ENCODE data around the gene GFY. TPM values are rescaled to one million over a fixed set of nuclear protein-coding genes. Genes with fewer than 3 reads are reported as not detected.

The GFY gene
- total and polyA plus RNA-seq, 10 donors: not detected

DNA sequence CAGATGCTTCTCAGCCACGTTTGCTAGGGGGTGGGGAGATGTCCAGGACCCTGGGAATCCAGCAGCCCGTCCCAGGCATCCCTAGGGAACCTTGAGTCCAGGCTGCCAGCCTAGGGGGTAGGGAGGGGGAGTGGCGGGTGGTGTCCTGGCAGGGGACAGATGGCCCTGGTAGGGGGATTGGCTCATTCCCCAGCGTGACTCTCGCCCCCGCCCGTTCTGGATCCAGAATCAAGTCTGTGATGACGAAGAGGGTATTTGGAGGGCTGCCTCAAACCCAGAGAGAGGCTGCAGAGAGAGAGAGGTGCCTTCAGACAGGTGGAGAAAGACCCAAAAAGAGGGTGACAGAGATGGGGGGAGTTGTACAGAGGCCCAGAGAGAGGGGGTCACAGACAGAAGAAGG lies 12.0 kb downstream of the GFY start:
- Histone ChIP-seq H3K9me3 (no peaks in the 10 kb centered on the region), H3K4me1 (peaks cover 0 to 40% (median 23%) of the 10 kb centered on the region in 6 donors), H3K36me3 (no peaks in the 10 kb centered on the region), H3K27me3 (replicated peaks in 1 of 7) (peaks cover 9 to 100% (median 98%) of the 10 kb centered on the region in 7 donors), H3K27ac (no peak overlapping the region), H3K4me3 (no peak overlapping the region)
- TF ChIP-seq POLR2AphosphoS5 (IDR thresholded peaks at IDR 0.05) (no peak), POLR2A (IDR thresholded peaks at IDR 0.05) (no peak)
- TF ChIP-seq, protein P1, sequence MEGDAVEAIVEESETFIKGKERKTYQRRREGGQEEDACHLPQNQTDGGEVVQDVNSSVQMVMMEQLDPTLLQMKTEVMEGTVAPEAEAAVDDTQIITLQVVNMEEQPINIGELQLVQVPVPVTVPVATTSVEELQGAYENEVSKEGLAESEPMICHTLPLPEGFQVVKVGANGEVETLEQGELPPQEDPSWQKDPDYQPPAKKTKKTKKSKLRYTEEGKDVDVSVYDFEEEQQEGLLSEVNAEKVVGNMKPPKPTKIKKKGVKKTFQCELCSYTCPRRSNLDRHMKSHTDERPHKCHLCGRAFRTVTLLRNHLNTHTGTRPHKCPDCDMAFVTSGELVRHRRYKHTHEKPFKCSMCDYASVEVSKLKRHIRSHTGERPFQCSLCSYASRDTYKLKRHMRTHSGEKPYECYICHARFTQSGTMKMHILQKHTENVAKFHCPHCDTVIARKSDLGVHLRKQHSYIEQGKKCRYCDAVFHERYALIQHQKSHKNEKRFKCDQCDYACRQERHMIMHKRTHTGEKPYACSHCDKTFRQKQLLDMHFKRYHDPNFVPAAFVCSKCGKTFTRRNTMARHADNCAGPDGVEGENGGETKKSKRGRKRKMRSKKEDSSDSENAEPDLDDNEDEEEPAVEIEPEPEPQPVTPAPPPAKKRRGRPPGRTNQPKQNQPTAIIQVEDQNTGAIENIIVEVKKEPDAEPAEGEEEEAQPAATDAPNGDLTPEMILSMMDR (IDR thresholded peaks at IDR 0.05 in 8 of 11, conservative IDR thresholded peaks at IDR 0.05 in 3 of 11): no peak
- WGBS, 5 donors: 14 to 26% (median 17%) methylated on average over 8 of the region's 8 CpGs
- intact Hi-C loops (cut with DNase I; ENCODE audit: low total_unique reads): no loop called here
- no peak for DNase-seq

DNA sequence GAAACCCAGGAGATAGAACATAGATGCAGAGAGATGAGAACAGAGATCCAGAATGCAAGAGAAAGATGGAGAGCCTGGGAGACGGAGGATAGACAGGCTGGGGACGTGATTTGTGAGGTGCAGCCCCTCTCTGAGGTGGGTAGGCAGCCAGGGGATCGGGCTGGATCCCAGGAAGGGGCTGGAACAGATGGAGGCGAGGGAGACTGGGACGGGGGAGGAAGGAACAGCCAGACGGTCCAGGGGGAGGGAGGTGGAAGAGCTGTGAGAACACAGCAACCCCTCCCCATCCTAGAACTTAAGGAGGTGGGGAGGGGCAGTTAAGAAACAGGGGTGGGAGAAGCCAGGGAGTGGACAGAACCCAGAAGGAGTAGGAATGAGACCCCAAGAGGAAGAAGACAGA lies 13.1 kb downstream of the GFY start:
- no peaks in the 10 kb centered on the region for H3K9me3 ChIP-seq
- H3K27ac ChIP-seq: no peak overlapping the region
- intact Hi-C loops (cut with DNase I; ENCODE audit: low total_unique reads): no loop called here
- WGBS, 5 donors: 6 to 16% (median 14%) methylated on average over 6 of the region's 6 CpGs
- no peak for DNase-seq
- no peak overlapping the region for H3K4me3 ChIP-seq
- H3K36me3 ChIP-seq: no peaks in the 10 kb centered on the region
- TF ChIP-seq, protein P1 (IDR thresholded peaks at IDR 0.05 in 8 of 11, conservative IDR thresholded peaks at IDR 0.05 in 3 of 11): no peak
- TF ChIP-seq POLR2AphosphoS5 (IDR thresholded peaks at IDR 0.05) (no peak), POLR2A (IDR thresholded peaks at IDR 0.05) (no peak)
- H3K4me1 ChIP-seq: peaks cover 0 to 40% (median 22%) of the 10 kb centered on the region in 6 donors
- peaks cover 7 to 99% (median 91%) of the 10 kb centered on the region in 7 donors for H3K27me3 ChIP-seq (replicated peaks in 1 of 7)

DNA sequence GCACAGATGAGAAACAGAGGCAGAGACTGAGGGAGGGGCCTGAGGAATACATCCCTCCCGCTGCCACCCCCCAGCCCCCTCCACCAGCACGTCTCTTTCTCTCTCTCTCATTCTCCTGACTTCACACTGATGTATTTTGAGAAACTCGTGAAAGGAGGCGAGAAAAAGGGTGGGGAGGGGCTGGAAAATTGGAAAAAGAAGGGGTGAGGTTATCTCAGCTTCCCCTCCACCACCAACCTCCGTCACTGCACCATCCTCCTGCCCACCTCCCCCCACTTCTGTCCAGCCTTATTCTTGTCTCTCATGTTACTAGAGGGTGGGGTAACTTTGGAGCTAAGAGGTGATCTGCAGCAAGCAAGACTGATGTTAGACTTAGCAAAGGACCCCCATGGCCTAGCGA lies 14.6 kb downstream of the GFY start:
- H3K4me1 ChIP-seq: peaks cover 0 to 44% (median 27%) of the 10 kb centered on the region in 6 donors
- intact Hi-C loops (cut with DNase I; ENCODE audit: low total_unique reads): loop anchor here (10.0 kb wide), 1 partner anchor 175 kb away; no protein-coding TSS in a partner anchor
- H3K36me3 ChIP-seq: no peaks in the 10 kb centered on the region
- H3K9me3 ChIP-seq: no peaks in the 10 kb centered on the region
- H3K27ac ChIP-seq: no peak overlapping the region
- TF ChIP-seq, protein P1 (IDR thresholded peaks at IDR 0.05 in 8 of 11, conservative IDR thresholded peaks at IDR 0.05 in 3 of 11): no peak
- TF ChIP-seq POLR2A (IDR thresholded peaks at IDR 0.05) (no peak), POLR2AphosphoS5 (IDR thresholded peaks at IDR 0.05) (no peak)
- H3K27me3 ChIP-seq (replicated peaks in 1 of 7): peaks cover 4 to 83% (median 76%) of the 10 kb centered on the region in 7 donors
- DNase-seq: no peak
- H3K4me3 ChIP-seq: no peak overlapping the region
- 40 to 64% (median 55%) methylated on average over 4 to 6 of the region's 6 CpGs for WGBS, 5 donors

DNA sequence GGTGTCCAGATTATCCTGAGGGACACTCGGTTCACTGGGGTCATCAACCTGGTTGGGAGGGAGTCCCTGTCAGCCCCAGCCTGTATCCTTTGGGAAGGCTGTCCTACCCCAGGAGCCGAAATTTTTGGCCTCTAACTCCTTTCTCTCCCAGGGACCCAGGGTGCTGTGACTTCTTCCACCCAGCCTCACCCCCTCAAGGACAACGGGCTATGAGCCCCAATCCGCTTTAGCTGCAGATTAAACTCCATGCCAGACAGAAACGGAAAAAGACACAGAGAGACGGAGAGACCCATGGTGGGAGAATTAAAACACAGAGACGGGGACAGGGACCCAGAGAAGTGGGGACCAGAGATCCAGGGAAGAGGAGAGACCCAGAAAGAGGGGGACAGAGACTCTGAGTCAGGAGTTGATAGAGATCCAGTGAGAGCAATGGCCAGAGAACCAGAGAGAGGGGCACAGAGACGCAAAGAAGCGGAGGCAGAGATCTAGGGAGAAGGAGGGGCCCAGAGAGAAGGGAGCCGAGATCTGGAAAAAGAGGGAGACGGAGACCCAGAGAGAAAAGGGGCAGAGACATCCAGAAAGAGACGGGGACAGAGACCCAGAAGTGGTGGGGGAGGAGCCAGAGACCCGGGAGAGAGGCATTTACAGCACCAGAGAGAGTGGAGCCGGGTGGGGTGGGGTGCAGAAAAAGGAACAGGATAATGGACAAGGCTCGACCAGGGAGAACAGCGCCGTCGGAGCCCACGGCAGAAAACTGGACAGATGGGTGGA lies 15.4 kb downstream of the GFY start:
- Histone ChIP-seq H3K27me3 (replicated peaks in 1 of 7) (peaks cover 4 to 75% (median 68%) of the 10 kb centered on the region in 7 donors), H3K9me3 (no peaks in the 10 kb centered on the region), H3K36me3 (no peaks in the 10 kb centered on the region), H3K4me1 (peaks cover 0 to 51% (median 27%) of the 10 kb centered on the region in 6 donors), H3K4me3 (peak overlapping the region in 1 of 8 donors; percentile 46), H3K27ac (no peak overlapping the region)
- 33 to 41% (median 34%) methylated on average over 19 of the region's 19 CpGs for WGBS, 5 donors
- DNase-seq: no peak
- intact Hi-C loops (cut with DNase I; ENCODE audit: low total_unique reads): loop anchor here (10.0 kb wide), 1 partner anchor 176 kb away; no protein-coding TSS in a partner anchor
- TF ChIP-seq, protein P1 (IDR thresholded peaks at IDR 0.05 in 8 of 11, conservative IDR thresholded peaks at IDR 0.05 in 3 of 11): no peak
